GM19043 (cell line): Measurements from ENCODE around the gene SLC26A3.

ENCODE experiments used
- ATAC-seq: cut with Tn5 transposase; IDR thresholded peaks from one replicate; pipeline ENCODE4 v1.9.1; 2021; ENCODE audit warnings: low read depth; ENCODE audit not compliant: unreplicated experiment

SLC26A3 gene

GRCh38 chr7:107816011-107816566, 13.1 kb upstream of the SLC26A3 start:
- ATAC-seq = no peak

DNA sequence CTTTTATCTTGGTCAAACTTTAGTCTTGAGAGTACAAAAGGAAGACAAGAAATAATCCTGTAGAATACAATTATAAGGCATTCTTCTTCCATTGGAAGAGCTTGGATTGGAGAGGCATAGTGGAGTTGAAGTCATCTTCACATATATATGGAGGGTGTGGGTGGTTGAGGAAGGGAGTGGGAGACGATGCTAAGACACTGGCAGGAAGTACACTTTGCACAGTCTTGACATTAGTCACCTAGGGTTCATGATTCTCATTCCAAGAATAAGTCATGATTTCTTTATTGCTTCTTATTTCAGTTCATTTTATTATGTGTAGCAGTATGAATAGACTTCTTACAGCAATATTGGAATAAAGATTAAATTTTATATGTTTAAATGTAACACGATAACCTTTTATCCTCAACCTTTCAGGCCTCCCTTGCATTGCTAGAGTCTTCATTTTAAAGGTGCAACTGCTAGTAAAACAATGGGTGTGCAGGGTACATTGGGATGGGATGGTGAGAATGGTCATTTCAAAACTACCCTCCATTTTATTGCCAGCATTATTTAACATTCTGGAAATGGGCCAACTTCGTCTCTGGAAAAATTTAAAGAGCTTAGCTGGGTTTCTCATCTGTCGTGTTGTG, 12.3 kb upstream of the SLC26A3 start:
- ATAC-seq = no peak

- ATAC-seq = no peak
Observed at GRCh38 chr7:107813524-107813923, 10.5 kb upstream of the SLC26A3 start.

- ATAC-seq = no peak
Observed at GRCh38 chr7:107811934-107812333, 8.9 kb upstream of the SLC26A3 start.

- ATAC-seq = no peak
Observed at GRCh38 chr7:107810626-107811025, 7.6 kb upstream of the SLC26A3 start.

DNA sequence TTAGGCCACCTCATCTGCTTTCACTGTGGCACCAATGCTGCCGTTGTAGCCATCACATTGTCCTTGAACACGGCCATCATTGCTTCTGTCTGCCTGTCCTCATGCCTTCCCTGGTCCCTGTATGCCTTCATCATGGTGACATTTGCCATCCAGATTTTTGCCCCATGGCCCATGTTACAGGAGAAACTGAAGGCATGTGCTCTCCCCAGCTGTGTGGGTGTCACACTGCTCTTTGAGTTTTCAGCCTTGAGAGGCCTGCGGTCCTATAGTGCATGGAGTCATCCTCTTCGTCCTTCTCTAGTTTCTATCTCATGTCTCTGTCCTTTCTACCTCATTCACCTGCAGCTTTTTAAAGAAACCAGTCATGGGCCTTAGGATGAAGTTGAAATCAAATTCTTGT, 6.2 kb upstream of the SLC26A3 start:
- ATAC-seq = no peak

DNA sequence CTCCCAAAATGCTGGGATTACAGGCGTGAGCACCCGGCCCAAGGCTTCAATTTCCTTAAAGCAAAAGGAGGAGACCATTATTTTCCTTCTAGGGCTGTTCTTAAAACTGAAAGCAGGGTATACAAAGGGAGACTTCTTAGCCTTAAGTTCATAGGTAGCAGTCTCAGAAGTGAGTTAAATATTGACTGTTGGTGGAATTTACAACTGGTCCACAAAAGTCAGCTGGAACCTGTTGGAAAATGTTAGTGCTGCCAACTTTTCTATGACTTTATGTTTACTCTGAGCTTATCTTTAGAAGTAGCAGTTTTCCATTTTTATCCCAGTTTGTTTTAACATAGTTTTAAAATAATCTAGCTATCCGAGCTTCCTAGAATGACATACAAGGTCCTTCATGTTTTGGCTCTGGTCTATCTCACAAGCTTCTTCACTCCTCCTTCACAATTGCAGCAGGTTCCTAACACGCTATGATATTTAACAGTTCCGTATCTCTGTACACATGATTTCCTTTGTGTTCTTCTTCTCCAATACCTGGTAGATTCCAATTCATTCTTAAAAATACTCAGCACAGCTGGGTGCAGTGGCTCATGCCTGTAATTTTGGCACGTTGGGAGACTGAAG, 3.3 kb downstream of the SLC26A3 start:
- ATAC-seq = no peak

GRCh38 chr7:107792364-107792763, 10.7 kb downstream of the SLC26A3 start:
- no peak for ATAC-seq

- no peak for ATAC-seq
Observed at GRCh38 chr7:107789647-107790046, 13.4 kb downstream of the SLC26A3 start.

GRCh38 chr7:107788662-107789061, 14.4 kb downstream of the SLC26A3 start:
- ATAC-seq = no peak

DNA sequence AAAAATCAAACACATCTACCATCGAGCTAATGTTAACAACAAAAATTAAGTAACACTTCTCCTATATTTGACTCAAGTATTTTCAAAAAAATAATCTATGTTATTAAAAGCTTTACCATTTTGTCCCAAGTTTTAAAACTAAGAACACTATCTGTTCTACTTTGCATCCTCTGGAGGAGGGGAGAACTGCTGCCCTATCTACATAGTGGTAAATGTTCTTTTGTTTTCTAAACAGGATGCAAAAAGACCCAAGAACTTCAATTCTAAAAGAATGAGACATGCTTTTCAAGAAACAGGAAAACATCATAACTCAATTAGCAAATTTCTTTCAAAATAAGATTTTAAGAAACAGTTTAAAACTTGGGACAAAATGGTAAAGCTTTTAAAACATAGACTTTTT, 14.8 kb downstream of the SLC26A3 start:
- no peak for ATAC-seq

DNA sequence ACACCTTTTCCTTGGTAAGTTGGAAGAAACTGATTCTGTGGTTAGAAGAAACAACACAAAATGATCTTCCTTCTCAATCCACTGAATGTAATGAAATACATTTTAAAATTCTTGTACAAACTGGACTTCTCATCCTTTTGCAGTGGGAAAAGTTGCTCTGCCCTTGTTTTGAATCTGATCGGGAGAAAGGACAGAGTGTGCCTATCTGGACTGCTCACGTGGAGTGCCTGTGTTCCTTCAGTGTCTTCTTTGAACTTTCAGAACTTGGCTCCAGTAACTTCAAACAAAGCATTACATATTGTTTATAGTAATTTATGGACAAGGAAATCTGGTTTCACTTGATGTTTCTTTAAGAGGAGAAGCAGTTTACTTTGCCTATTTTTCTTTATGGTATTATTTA, 17.1 kb downstream of the SLC26A3 start:
- ATAC-seq = no peak

DNA sequence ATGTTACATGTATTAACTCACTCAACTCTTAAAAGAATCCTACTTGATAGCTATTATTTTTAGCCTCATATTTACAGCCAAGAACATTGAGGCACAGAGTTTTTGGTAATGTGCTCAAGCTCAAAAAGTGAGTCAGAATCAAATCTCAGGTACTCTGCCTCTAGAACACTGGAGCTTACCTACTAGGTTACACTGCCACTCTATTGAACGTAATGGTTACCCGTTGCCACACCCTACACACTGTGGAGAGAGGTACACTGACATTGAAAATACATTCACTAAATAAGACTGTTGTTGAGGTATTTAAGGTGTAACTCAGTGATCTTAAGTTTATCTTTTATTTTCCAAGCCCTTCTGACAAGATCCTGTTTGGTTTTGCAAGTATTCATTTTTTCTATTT, 17.9 kb downstream of the SLC26A3 start:
- ATAC-seq = no peak

GRCh38 chr7:107783648-107784047, 19.4 kb downstream of the SLC26A3 start:
- no peak for ATAC-seq

DNA sequence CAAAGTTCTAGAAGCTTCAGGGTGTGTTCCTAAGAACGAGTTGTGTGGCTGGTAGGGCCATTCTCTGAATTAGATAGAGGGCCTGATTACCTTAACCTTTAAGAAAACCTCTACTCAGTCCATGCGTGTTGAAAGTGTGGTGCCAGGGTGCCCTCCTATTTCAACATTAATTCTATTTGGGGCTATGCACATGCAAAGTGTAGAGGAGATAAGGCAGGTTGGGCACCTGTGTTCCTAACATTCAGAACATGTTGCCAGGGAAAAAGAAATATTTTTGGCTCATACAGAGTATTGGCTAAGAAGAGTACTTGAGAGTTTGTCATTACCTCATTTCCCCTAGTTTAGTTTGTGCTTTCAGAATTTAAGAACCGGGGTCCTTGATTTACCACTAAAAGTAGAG, 20.6 kb downstream of the SLC26A3 start:
- ATAC-seq = no peak

GRCh38 chr7:107779647-107780099, 23.4 kb downstream of the SLC26A3 start:
- no peak for ATAC-seq

DNA sequence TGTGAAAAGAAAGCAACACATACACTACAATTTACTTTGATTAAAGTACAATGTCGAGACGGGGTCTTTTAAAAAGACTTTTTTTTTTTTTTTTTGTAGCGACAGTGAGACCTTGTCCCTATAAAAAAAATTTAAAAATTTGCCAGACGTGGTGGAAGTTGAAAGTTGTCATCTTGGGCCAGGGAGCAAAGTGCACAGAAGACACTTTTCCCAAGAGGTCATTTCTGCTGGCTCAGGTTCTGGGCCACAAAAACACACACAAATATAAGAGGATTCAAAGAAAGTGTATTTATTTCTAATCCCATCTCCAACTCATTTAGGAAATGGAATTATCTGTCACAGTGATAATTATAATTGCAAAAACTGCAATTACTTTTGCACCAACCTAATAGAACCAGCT, 24.7 kb downstream of the SLC26A3 start:
- ATAC-seq = no peak

DNA sequence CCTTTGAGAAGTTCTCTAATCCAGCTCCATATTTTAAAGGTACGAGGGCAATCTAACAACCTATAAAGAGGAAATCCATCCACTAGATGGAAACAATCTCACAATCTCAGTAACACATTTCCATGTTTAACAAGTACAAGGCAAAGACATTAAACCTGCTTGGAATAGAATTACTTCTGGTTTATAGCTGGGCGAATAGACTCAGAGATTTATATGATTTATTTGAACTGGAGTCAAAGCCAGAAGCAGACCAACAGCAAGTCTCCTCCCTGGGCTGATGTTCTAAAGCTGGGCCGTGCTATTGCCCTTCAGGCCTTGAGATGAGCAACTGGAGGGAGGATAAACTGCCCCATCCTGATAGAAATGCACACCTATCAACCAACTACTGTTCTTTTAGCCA, 25.3 kb downstream of the SLC26A3 start:
- ATAC-seq = no peak

DNA sequence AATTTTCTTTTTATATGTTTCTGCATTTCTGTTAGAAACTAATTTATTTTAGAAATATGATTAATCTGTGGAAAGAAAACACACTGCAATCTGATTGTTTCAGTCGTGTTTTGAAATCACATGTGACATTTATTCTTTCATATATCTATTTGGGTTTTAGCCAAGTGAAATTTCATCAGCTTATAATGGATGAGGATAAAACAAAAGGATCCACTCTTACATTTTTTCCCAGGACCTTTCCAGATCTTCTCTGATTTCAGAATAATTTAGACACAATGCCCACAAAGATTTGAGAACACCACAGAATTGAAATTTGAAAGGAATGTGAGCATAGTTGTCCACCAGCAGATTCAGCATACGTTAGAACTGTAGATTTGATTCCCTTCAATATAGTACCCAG, 30.0 kb downstream of the SLC26A3 start:
- ATAC-seq = no peak

- ATAC-seq = no peak
Observed at GRCh38 chr7:107768263-107768662, 34.8 kb downstream of the SLC26A3 start.

GRCh38 chr7:107767391-107767790, 35.6 kb downstream of the SLC26A3 start:
- ATAC-seq = no peak

- no peak for ATAC-seq
Observed at GRCh38 chr7:107758667-107759066, 44.4 kb downstream of the SLC26A3 start.
